Mucosa of descending colon (tissue), 3 donors: ENCODE results near the gene ABHD12. TPM values are rescaled to one million over a fixed set of nuclear protein-coding genes. Genes with fewer than 3 reads are reported as not detected.

Experiments used
- ATAC-seq: fragments of 200-7000 bp; cut with Tn5 transposase; one replicate; pipeline ENCODE4 v1.9.1; 2020; ENCODE audit warnings: mild to moderate bottlenecking, moderate library complexity
- DNase-seq, 3 donors: peaks; one replicate each; pipeline ENCODE4 v3.0.0-alpha.2; 2020
- H3K36me3 ChIP-seq: fragments of 200-600 bp; one replicate; pipeline ENCODE4 v1.8.0; 2021; ENCODE audit warnings: low read depth, mild to moderate bottlenecking
- H3K4me1 ChIP-seq: fragments of 200-600 bp; one replicate; pipeline ENCODE4 v1.8.0; 2021; ENCODE audit warnings: low read depth, mild to moderate bottlenecking
- H3K4me3 ChIP-seq: fragments of 200-600 bp; one replicate; pipeline ENCODE4 v1.8.0; 2021; ENCODE audit warnings: mild to moderate bottlenecking
- H3K9me3 ChIP-seq: fragments of 200-600 bp; one replicate; pipeline ENCODE4 v1.8.0; 2021; ENCODE audit warnings: mild to moderate bottlenecking
- CTCF ChIP-seq: fragments of 200-600 bp; IDR thresholded peaks from one replicate; pipeline ENCODE4 v1.8.0; 2022; ENCODE audit warnings: antibody characterized with exemption, mild to moderate bottlenecking
- intact Hi-C, 2 donors: fragments of 100-400 bp; cut with DNase I in 1 of 2; cut with micrococcal nuclease in 1 of 2; formaldehyde crosslinking; loops; one replicate each; pipeline versions ENCODE4 v1.11.0 to v1.11.1; 2022; cut with DNase I, micrococcal nuclease
- total RNA-seq, 3 donors: library from RNA; stranded (reverse); fragmentation: NEBNext Ultra II Directional in 2 of 3; extraction: Animal tissue kit (Norgen Biotek cat#: 25700) in 2 of 3; gene quantifications; one replicate each; pipeline versions ENCODE4 v1.2.1 to v1.2.4, GENCODE V29; 2021 to 2023
- donor health status: DM: no; HTN: no; CAD: no; lungs with moderate emphysema.
- donor health status: DM: no; HTN: no; CAD: no.
- donor health status: DM: no; HTN: yes; CAD: no.

Gene ABHD12
- total RNA-seq, 3 donors from 2014 or later, result 47.3 to 65.5 (median 59.5) TPM

- TF ChIP-seq CTCF, result no peak
- DNase-seq (no peak), ATAC-seq (peak; percentile 21)
- intact Hi-C loops, result no loop called here
- no peaks in the 10 kb centered on the region for H3K36me3 ChIP-seq
- H3K4me3 ChIP-seq, result no peak overlapping the region
- H3K4me1 ChIP-seq, result peaks cover 42% of the 10 kb centered on the region
- no peaks in the 10 kb centered on the region for H3K9me3 ChIP-seq
These were observed 132.7 kb downstream of the ABHD12 start for GRCh38 chr20:25257756-25258475.

- no peak for ATAC-seq
- Histone ChIP-seq H3K9me3 (no peaks in the 10 kb centered on the region), H3K36me3 (no peaks in the 10 kb centered on the region), H3K4me3 (no peak overlapping the region), H3K4me1 (peaks cover 49% of the 10 kb centered on the region)
- no peak for DNase-seq
- no peak for TF ChIP-seq CTCF
- intact Hi-C loops, result no loop called here
These were observed 133.5 kb downstream of the ABHD12 start for GRCh38 chr20:25257130-25257529.

- peaks cover 57% of the 10 kb centered on the region for H3K4me1 ChIP-seq
- no peak for ATAC-seq
- no peak for TF ChIP-seq CTCF
- no peaks in the 10 kb centered on the region for H3K36me3 ChIP-seq
- no peaks in the 10 kb centered on the region for H3K9me3 ChIP-seq
- no peak for DNase-seq
- intact Hi-C loops, result no loop called here
- H3K4me3 ChIP-seq, result no peak overlapping the region
These were observed 134.3 kb downstream of the ABHD12 start for GRCh38 chr20:25256226-25256859.

- DNase-seq (peak; percentile 61 to 75 (median 68)), ATAC-seq (peak; percentile 82)
- intact Hi-C loops, result no loop called here
- no peak for TF ChIP-seq CTCF
- Histone ChIP-seq H3K36me3 (no peaks in the 10 kb centered on the region), H3K9me3 (no peaks in the 10 kb centered on the region), H3K4me3 (no peak overlapping the region), H3K4me1 (peaks cover 68% of the 10 kb centered on the region)
These were observed 135.5 kb downstream of the ABHD12 start for GRCh38 chr20:25254986-25255680.

GRCh38 chr20:25254571-25254970, 136.1 kb downstream of the ABHD12 start:
- no peak overlapping the region for H3K4me3 ChIP-seq
- ATAC-seq (no peak), DNase-seq (no peak)
- H3K4me1 ChIP-seq, result peaks cover 65% of the 10 kb centered on the region
- H3K36me3 ChIP-seq, result no peaks in the 10 kb centered on the region
- intact Hi-C loops, result no loop called here
- TF ChIP-seq CTCF, result no peak
- no peaks in the 10 kb centered on the region for H3K9me3 ChIP-seq
